Neural cell (in vitro differentiated cells): Measurements from ENCODE around the gene ACAP1.

Experiments used
- CTCF ChIP-seq: fragments of 450-650 bp; IDR thresholded peaks from 2 replicates; pipeline ENCODE4 v1.5.1; 2014; ENCODE audit warnings: antibody characterized with exemption, mild to moderate bottlenecking, moderate library complexity; ENCODE audit not compliant: poor library complexity, severe bottlenecking
- MXI1 ChIP-seq: fragments of 450-650 bp; conservative IDR thresholded peaks from 2 replicates; pipeline ENCODE4 v1.6.1; 2014; ENCODE audit warnings: antibody characterized with exemption, mild to moderate bottlenecking; ENCODE audit not compliant: poor library complexity, severe bottlenecking
- RAD21 ChIP-seq: fragments of 450-650 bp; conservative IDR thresholded peaks from 2 replicates; pipeline ENCODE4 v1.6.1; 2014; ENCODE audit warnings: antibody characterized with exemption, mild to moderate bottlenecking, moderate library complexity
- SMC3 ChIP-seq: fragments of 450-650 bp; conservative IDR thresholded peaks from 2 replicates; pipeline ENCODE4 v1.6.1; 2014; ENCODE audit warnings: antibody characterized with exemption, mild to moderate bottlenecking, moderate library complexity; ENCODE audit not compliant: poor library complexity

GRCh38 chr17:7370853-7371252 is 34.5 kb downstream of the ACAP1 start:
- TF ChIP-seq MXI1: no peak
- TF ChIP-seq CTCF: no peak
- no peak for TF ChIP-seq SMC3
- no peak for TF ChIP-seq RAD21
